Mononuclear cell (primary cell): ENCODE measurements around the gene TAF11L13. TPM values are rescaled to one million over a fixed set of nuclear protein-coding genes. Genes with fewer than 3 reads are reported as not detected.
"Not testable (repeated sequence)": the region's sequence is repeated elsewhere in the genome, so short reads cannot be mapped to it uniquely, and the experiment has no call there.

Source experiments
- H3K27me3 ChIP-seq: 2 replicates; pipeline ENCODE4 v1.6.0; 2011; ENCODE audit warnings: low read length, control low read depth; ENCODE audit not compliant: insufficient read depth
- H3K4me1 ChIP-seq: 2 replicates; pipeline ENCODE4 v1.5.1; 2011; ENCODE audit warnings: mild to moderate bottlenecking, low read length, control low read depth; ENCODE audit not compliant: insufficient read depth
- H3K4me3 ChIP-seq: 2 replicates; pipeline ENCODE4 v1.5.1; 2011; ENCODE audit warnings: mild to moderate bottlenecking, low read length, moderate library complexity
- H3K9me3 ChIP-seq: 2 replicates; pipeline ENCODE4 v1.5.1; 2011; ENCODE audit warnings: low read depth, mild to moderate bottlenecking, control low read depth, low read length
- total RNA-seq: library from RNA; depleted of rRNA; stranded (reverse); fragments of >200 nt; gene quantifications from one replicate; pipeline ENCODE4 v1.2.3, GENCODE V29; 2012

The TAF11L13 gene
- total RNA-seq, result not detected

DNA sequence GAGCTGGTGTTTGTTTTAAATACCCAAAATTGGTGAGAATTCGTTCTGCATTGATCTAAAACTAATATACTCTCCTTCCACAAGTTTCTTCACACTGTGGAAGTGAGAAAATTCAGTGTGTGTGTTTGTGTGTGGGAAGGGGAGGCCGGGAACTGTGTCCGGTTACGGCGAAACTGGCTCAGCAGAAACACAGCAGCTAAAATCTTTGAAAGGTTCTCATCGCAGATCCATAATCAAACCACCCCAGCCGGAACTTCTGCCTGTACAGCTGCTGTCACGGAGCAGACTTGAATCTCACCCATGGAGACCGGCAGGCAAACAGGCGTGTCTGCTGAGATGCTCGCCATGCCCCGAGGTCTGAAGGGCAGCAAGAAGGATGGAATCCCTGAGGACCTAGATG is at the start of gene TAF11L13:
TAF11L13 (plus strand) TSS at position 301 of the 400 bp plus-strand sequence.
- not testable (repeated sequence) for H3K9me3 ChIP-seq, H3K27me3 ChIP-seq, H3K4me3 ChIP-seq, H3K4me1 ChIP-seq

DNA sequence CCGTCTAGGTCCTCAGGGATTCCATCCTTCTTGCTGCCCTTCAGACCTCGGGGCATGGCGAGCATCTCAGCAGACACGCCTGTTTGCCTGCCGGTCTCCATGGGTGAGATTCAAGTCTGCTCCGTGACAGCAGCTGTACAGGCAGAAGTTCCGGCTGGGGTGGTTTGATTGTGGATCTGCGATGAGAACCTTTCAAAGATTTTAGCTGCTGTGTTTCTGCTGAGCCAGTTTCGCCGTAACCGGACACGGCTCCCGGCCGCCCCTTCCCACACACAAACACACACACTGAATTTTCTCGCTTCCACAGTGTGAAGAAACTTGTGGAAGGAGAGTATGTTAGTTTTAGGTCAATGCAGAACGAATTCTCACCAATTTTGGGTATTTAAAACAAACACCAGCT is 46.2 kb upstream of the TAF11L13 start, which contains the start of gene TAF11L7:
TAF11L7 (minus strand) TSS at position 101 of the 400 bp plus-strand sequence.
- H3K27me3 ChIP-seq, H3K4me1 ChIP-seq, H3K4me3 ChIP-seq, H3K9me3 ChIP-seq: not testable (repeated sequence)

DNA sequence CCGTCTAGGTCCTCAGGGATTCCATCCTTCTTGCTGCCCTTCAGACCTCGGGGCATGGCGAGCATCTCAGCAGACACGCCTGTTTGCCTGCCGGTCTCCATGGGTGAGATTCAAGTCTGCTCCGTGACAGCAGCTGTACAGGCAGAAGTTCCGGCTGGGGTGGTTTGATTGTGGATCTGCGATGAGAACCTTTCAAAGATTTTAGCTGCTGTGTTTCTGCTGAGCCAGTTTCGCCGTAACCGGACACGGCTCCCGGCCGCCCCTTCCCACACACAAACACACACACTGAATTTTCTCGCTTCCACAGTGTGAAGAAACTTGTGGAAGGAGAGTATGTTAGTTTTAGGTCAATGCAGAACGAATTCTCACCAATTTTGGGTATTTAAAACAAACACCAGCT is 41.0 kb upstream of the TAF11L13 start, which contains the start of gene TAF11L8:
TAF11L8 (minus strand) TSS at position 101 of the 400 bp plus-strand sequence.
- not testable (repeated sequence) for H3K27me3 ChIP-seq

DNA sequence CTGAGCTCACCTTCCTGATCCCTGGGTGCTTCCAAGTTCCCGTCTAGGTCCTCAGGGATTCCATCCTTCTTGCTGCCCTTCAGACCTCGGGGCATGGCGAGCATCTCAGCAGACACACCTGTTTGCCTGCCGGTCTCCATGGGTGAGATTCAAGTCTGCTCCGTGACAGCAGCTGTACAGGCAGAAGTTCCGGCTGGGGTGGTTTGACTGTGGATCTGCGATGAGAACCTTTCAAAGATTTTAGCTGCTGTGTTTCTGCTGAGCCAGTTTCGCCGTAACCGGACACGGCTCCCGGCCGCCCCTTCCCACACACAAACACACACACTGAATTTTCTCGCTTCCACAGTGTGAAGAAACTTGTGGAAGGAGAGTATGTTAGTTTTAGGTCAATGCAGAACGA is 37.6 kb upstream of the TAF11L13 start, which contains the start of gene TAF11L9:
TAF11L9 (minus strand) TSS at position 140 of the 400 bp plus-strand sequence.
- not testable (repeated sequence) for H3K4me1 ChIP-seq, H3K27me3 ChIP-seq, H3K4me3 ChIP-seq, H3K9me3 ChIP-seq

More for the DNA sequence above, 41.0 kb upstream of the TAF11L13 start, which contains the start of gene TAF11L8:
- H3K4me3 ChIP-seq, H3K9me3 ChIP-seq, H3K4me1 ChIP-seq: not testable (repeated sequence)

DNA sequence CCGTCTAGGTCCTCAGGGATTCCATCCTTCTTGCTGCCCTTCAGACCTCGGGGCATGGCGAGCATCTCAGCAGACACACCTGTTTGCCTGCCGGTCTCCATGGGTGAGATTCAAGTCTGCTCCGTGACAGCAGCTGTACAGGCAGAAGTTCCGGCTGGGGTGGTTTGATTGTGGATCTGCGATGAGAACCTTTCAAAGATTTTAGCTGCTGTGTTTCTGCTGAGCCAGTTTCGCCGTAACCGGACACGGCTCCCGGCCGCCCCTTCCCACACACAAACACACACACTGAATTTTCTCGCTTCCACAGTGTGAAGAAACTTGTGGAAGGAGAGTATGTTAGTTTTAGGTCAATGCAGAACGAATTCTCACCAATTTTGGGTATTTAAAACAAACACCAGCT is 34.2 kb upstream of the TAF11L13 start, which contains the start of gene TAF11L10:
TAF11L10 (minus strand) TSS at position 101 of the 400 bp plus-strand sequence.
- not testable (repeated sequence) for H3K27me3 ChIP-seq, H3K4me1 ChIP-seq, H3K9me3 ChIP-seq, H3K4me3 ChIP-seq

DNA sequence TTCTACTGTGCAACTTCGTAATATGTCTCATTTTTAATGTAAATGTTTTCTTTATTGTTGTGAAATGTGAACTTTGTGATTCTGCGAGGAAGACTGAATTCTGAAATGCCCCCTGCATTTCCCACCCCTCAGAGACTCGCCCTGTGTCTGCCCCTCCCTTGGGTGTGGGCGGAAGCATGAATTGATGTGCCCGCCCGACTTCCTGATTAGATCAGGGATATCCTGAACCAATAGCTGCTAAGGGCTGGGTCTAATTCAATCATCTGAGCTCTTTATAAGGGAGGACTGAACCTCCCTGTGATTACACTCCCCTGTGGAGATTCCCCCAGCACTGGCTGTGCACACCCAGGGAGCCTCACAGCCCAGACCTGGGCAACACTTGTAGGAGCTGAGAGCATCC is 28.0 kb upstream of the TAF11L13 start, which contains the start of gene TAF11L11:
TAF11L11 (plus strand) TSS at position 304 of the 400 bp plus-strand sequence.
- H3K9me3 ChIP-seq, H3K27me3 ChIP-seq, H3K4me3 ChIP-seq, H3K4me1 ChIP-seq: not testable (repeated sequence)

DNA sequence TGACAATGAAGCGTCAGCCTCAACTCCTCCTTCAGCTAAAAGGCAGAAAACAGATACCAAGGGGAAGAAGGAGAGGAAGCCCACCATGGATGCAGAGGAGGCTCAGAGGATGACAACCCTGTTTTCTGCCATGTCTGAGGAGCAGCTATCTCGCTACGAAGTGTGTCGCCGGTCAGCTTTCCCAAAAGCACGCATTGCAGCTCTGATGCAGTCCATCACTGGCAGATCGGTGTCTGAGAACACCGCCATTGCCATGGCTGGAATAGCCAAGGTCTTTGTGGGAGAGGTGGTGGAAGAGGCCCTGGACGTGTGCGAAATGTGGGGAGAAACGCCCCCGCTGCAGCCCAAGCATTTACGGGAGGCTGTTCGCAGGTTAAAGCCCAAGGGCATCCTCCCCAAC is 26.9 kb upstream of the TAF11L13 start:
- Histone ChIP-seq H3K4me3 (no peak overlapping the region), H3K9me3 (no peaks in the 10 kb centered on the region), H3K27me3 (no peaks in the 10 kb centered on the region), H3K4me1 (no peaks in the 10 kb centered on the region)

DNA sequence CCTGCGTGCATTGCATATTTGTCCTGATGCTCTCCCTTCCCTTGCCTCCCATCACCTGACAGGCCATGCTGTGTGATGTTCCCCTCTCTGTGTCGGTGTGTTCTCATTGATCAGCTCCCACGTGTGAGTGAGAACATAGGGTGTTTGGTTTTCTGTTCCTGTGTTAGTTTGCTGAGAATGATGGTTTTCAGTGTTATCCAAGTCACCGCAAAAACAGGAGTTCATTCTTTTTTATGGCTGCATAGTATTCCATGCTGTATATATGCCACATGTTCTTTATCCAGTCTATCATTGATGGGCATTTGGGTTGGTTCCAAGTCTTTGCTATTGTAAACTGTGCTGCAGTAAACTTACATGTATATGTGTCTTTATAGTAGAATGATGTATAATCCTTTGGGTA is 24.4 kb upstream of the TAF11L13 start:
- not testable (repeated sequence) for H3K4me1 ChIP-seq, H3K4me3 ChIP-seq, H3K9me3 ChIP-seq, H3K27me3 ChIP-seq

DNA sequence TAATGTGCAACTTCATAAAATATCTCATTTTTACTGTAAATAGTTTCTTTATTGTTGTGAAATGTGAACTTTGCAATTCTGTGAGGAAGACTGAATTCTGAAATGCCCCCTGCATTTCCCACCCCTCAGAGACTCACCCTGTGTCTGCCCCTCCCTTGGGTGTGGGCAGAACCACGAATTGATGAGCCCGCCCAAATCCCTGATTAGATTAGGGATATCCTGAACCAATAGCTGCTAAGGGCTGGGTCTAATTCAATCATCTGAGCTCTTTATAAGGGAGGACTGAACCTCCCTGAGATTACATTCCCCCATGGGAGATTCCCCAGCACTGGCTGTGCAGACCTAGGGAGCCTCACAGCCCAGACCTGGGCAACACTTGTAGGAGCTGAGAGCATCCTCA is 21.8 kb upstream of the TAF11L13 start, which contains the start of gene TAF11L12:
TAF11L12 (plus strand) TSS at position 301 of the 400 bp plus-strand sequence.
- not testable (repeated sequence) for H3K4me1 ChIP-seq, H3K27me3 ChIP-seq, H3K9me3 ChIP-seq, H3K4me3 ChIP-seq

DNA sequence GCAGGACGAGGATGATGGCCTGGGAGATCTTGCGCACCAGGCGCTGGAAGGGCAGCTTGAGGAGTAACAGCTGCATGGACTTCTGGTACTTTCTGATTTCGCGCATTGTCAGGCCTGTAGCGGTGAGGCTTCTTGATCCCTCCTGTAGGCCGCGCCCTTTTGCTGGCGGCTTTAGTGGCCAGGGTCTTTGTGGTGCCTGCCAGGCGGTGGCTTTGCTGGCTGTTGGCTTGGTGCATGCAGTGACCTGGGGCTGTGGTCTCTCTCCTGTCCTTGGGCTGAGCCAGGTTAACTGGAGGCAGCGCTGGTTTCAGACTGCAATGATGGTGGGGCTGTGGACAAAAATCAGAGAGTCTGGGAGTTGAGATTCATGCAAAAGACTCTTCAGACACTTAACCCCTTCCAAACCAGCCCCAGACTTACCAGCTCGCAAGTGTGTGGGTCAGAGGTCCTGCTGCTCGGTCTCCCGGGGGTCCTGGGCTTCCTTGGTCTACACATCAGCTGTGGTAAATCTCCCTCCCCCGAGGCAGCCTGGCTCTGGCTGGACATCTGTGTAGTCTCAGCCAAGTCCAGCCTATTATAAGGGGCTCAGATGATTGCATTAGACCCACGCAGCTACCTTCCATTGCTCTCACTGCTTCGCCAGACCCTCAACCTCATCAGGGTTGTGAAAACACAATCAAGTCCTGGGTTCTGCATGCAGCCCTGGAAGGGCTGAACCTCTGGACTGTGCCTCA is 16.8 kb upstream of the TAF11L13 start:
- Histone ChIP-seq H3K27me3 (no peaks in the 10 kb centered on the region), H3K4me1 (no peaks in the 10 kb centered on the region), H3K9me3 (no peaks in the 10 kb centered on the region), H3K4me3 (no peak overlapping the region)

DNA sequence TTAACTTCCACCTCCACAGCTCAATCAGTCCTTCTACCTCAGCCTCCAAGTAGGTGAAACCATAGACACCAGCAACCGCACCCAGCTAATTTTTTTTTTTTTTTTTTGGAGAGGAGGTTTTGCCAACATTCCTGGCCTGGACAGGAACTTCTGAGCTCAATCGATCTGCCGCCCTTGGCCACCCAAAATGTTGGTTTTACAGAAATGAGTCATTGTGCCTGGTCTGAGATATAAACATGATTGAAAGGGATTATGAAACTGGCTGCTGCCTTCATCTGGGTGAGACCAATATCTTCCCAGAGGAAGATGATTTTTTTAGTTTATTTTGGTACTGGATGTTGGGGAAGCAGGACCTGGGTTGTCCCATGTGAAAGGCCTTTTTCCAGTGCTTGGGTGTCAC is 12.5 kb upstream of the TAF11L13 start:
- Histone ChIP-seq H3K4me1 (no peaks in the 10 kb centered on the region), H3K27me3 (no peaks in the 10 kb centered on the region), H3K4me3 (no peak overlapping the region), H3K9me3 (no peaks in the 10 kb centered on the region)

DNA sequence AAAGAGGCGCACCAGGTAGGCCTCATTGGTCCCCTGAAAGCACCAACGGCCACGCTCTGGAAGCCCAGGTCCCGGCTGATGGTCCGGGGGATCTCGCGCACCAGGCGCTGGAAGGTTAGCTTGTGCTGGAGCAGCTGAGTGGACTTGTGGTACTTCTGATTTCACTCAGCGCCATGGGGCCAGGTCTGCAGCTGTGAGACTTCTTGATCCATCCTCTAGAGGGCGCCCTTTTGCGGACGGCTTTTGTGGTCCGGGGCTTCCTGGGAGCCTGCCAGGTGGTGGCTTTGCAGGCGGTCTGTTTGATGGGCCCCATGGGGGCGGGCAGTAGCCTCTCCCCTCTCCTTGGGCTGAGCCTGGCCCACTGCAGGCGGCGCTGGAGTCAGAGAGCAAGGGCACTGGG is 11.3 kb upstream of the TAF11L13 start:
- Histone ChIP-seq H3K4me1 (no peaks in the 10 kb centered on the region), H3K9me3 (no peaks in the 10 kb centered on the region), H3K4me3 (no peak overlapping the region), H3K27me3 (no peaks in the 10 kb centered on the region)

DNA sequence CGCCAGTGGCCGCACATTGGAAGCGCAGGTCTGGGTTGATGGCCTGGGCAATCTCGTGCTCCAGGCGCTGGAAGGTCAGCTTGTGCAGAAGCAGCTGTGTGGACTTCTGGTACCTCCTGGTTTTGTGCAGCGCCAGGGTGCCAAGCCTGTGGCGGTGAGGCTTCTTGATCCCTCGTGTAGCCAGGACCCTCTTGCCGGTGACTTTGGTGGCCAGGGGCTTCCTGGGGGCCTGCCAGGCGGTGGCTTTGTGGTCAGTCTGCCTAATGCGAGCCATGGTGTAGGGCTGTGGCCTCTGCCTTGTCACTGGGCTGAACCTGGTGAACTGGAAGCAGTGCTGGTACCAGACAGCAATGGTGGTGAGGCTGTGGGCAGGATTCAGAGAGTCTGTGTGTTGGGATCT is 6.2 kb upstream of the TAF11L13 start:
- no peaks in the 10 kb centered on the region for H3K4me1 ChIP-seq

DNA sequence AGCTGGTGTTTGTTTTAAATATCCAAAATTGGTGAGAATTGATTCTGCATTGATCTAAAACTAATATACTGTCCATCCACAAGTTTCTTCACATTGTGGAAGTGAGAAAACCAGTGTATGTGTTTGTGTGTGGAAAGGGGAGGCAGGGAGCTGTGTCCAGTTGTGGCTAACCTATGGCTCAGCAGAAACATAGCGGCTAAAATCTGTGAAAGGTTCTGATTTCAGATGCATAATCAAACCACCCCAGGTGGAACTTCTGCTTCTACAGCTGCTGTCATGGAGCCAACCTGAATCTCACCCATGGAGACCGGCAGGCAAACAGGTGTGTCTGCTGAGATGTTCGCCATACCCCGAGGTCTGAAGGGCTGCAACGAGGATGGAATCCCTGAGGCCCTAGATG is 2.3 kb downstream of the TAF11L13 start, which contains the start of gene TAF11L14:
TAF11L14 (plus strand) TSS at position 301 of the 400 bp plus-strand sequence.
- Histone ChIP-seq H3K4me3 (no peak within 1 kb of the TSS), H3K27me3 (no peaks in the 10 kb centered on the region), H3K4me1 (no peaks in the 10 kb centered on the region), H3K9me3 (no peaks in the 10 kb centered on the region)

More for the DNA sequence above, 6.2 kb upstream of the TAF11L13 start:
- Histone ChIP-seq H3K4me3 (no peak overlapping the region), H3K9me3 (no peaks in the 10 kb centered on the region), H3K27me3 (no peaks in the 10 kb centered on the region)

DNA sequence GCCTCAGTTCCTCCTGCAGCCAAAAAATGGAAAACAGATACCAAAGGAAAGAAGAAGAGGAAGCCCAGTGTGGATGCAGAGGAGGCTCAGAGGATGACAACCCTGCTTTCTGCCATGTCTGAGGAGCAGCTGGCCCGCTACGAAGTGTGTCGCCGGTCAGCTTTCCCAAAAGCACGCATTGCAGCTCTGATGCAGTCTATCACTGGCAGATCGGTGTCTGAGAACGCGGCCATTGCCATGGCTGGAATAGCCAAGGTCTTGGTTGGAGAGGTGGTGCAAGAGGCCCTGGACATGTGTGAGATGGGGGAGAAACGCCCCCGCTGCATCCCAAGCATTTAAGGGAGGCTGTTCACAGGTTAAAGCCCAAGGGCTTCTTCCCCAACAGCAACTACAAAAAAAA is 17.3 kb downstream of the TAF11L13 start:
- not testable (repeated sequence) for H3K4me3 ChIP-seq, H3K4me1 ChIP-seq, H3K27me3 ChIP-seq, H3K9me3 ChIP-seq
